ENCODE measurements around the gene KLK2.
"Not testable (repeated sequence)": the region's sequence is repeated elsewhere in the genome, so short reads cannot be mapped to it uniquely, and the experiment has no call there.

Gene KLK2

DNA sequence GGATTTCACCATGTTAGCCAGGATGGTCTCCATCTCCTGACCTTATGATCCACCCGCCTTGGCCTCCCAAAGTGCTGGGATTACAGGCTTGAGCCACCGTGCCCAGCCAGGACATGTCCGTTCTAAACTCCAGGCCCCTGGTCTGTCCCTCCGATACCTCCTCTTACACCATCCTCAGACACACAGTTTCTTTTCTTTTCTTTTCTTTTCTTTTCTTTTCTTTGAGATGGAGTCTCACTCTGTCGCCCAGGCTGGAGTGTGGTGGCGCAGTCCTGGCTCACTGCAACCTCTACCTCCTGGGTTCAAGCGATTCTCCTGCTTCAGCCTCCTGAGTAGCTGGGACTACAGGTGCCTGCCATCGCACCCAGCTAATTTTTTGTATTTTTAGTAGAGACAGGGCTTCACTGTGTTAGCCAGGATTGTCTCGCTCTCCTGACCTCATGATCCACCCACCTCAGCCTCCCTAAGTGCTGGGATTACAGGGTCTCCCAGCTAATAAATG lies 22.9 kb downstream of the KLK2 start:
- DNase-seq = not testable (repeated sequence)

DNA sequence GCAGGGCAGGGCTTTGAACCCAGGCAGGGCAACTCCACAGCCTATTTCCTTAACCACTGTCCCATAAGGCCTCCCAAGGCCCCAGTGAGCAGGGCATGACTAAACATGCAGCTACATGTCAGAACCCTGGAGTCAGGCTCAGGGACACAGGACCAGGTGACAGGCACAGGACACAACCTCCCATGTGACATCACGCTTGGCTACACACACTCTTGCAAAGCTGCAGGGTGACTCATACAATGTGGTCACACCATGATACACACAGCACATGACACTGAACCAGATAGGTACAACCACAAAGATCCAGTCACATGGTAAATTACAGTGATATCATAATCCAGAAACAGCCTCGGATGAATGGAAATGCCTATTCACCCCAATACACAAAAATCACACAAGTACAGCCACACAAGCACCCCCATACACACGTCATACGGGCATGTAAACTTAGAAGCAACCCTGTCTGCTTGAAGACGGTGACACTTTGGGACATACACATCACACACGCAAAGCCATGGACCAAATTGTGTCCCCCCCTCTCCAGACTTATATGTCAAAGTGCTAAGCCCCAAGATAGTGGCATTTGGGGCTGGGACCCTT lies 23.5 kb downstream of the KLK2 start:
- no peak for DNase-seq

DNA sequence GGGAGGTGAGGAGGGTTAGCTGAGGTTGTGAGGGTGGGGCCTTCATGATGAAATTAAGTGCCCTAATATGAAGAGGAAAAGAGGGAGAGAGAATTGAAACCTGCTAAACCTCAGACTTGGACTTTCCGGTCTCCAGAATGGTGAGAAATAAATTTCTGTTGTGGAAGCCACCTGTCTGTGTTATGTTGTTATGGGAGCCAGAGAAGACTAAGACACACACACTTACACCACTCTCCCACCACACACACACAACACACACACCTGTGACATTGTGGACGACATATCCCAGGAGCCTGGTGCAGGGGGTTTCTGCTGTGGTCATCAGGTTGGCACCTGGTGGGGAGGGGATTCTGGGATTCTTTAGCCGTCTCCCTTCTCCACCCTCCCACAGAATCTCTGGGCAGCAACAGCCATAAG lies 24.0 kb downstream of the KLK2 start:
- no peak for DNase-seq

DNA sequence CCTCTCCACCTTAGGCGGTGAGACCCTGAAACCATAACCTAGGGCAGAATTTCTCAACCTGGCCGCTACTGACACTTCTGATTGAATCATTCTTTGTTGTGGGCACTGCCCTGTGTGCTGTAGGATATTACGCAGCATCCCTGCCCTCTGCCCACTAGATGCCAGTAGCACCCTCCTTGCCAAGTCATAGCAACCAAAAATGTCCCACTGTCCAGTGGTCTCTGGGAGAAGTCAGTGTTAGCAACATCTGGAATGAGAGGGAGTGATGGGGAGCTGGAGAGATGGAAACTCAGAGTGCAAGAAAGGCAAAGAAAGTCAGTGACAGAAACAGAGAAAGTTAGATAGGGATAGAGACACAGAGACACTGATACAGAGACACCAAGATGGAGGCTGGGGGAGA lies 24.4 kb downstream of the KLK2 start:
- no peak for DNase-seq

DNA sequence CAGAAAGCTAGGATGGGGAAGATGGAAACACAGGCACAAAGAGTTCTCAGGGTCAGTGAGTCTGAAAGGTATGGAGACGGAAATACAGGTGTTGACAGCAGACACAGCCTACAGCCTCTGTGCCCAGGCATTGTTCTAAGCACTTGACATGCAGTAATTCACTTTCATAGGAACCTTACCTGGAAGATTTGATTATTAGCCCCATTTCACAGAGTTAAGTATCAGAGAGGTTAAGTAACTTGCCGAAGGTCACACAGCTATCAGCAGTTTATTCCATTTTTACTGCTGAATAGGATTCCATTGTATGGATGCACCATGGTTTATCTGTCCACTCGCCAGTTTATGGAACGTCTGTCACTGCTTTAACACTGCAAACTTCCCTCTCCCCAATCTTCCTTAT lies 24.8 kb downstream of the KLK2 start:
- DNase-seq = no peak

DNA sequence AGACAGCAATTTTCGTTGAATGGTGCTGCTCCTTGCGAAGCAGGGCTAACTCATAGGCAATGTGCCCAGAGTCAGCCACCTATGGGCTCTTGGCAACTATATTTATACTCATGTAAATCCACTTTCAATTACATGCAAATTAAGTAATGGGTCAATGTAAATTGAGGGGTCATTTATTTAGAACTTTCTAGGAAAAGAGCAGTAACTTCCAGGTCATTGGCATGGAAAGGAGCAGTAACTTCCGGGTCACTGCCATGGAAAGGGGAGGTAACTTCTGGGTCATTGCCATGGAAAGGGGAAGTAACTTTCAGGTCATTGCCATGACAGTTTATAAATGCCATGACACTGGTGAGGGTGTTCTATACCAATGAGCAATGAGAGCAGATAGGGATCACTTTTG lies 26.3 kb downstream of the KLK2 start:
- DNase-seq = no peak

DNA sequence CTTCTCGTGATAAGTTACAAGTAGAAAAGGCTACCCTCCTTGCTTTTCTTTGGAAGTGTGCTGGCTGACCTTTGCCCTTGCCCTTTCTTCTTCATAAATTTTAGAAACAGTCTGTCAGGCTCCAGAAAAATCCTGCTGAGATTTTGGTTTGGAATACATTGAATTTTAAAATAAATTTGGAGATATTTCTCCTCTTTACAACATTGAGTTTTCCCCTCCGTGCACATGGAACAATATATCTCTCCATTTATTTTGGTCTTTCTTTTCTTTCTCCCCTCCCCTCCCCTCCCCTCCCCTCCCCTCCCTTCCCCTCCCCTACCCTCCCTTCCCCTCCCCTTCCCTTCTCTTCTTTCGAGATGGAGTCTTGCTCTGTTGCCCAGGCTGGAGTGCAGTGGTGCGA lies 29.4 kb downstream of the KLK2 start:
- DNase-seq = no peak

DNA sequence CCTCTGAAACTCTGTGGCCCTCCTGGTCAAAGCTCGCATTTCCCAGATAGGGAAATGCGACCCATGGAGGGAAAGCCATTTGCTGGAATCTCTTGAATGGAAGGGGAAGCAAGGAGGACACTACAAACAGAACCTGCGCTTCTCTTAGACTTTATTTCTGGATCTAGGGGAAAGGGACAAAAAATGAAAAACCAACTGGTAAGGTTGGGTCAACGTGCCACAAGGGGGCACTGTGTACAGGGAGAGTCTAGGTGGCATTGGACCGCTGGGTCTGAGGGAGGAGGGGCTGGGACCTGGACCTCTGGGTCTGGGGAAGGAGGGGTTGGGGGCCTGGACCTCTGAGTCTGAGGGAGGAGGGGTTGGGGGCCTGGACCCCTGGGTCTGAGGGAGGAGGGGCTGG lies 33.0 kb downstream of the KLK2 start:
- DNase-seq = peak; percentile 13

DNA sequence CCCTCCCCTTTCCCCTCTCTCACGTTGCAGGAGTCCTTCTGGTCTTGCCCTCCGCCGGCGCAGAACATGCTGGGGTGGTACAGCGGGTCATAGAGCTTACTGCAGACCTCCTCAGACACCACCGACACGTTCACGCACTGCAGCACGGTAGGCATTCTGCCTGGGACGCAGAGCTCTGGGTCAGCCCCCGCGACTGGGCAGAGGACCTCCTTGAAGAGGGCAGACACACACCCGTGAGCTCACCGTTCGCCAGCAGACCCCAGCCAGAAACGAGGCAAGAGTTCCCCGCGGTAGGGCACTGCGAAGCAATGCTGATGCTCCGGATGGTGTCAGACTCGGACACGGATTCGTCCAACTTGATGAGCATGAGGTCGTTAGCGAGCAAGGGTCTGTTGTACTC lies 35.1 kb downstream of the KLK2 start:
- no peak for DNase-seq

DNA sequence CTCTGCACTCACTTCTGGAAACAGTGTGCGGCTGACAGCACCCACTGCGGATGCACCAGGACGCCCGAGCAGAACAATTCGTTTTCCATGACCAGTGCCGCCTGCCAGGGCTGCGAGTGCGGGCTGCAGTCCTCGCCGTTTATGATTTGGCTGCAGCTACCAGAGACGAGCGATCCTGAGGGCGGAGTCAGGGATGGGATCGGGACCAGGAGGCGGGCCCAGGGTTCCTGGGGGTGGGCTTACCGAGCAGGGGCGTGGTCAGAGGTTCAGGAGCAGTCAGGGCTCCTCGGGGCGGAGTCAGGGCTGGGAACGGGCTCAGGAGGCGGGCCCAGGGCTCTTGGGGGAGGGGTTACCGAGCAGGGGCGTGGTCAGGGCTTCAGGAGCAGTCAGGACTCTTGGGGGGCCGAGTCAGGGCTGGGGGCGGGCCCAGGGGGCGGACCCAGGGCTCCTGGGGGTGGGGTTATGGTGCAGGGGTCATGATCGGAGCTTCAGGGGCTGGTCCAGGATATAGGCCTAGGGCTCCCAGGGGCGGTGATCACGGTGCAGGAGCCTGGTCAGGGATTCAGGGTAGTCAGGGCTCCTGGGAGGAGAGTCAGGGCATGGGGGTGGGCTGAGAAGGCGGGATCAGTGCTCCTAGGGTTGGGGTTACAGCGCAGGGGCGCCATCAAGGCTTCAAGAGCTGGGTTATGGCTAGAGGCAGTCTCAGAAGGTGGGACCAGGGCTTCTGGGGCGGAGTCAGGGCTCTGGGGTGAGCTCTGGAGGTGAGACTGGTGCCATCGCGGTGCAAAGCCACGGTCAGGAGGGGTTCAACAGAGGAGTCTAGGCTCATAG lies 36.2 kb downstream of the KLK2 start:
- no peak for DNase-seq

DNA sequence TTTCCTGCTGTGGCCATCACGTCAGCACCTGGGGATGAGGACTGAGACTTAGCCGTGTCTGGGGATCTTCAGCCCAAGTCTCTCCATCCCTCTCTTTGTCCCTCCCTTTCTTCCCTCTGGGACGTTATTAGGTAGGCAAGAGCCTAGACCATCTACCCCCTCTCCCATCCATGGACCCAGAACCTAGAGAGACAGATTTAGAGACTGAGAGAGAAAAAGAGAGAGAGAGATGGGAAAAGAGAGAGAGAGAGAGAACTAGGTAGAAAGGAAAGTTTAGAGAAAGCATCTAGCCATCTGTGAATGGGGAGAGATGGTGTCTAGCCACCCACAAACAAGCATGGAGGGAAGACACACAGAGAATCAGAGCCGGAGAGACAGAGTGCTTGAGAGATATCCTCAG lies 37.5 kb downstream of the KLK2 start:
- DNase-seq = no peak

DNA sequence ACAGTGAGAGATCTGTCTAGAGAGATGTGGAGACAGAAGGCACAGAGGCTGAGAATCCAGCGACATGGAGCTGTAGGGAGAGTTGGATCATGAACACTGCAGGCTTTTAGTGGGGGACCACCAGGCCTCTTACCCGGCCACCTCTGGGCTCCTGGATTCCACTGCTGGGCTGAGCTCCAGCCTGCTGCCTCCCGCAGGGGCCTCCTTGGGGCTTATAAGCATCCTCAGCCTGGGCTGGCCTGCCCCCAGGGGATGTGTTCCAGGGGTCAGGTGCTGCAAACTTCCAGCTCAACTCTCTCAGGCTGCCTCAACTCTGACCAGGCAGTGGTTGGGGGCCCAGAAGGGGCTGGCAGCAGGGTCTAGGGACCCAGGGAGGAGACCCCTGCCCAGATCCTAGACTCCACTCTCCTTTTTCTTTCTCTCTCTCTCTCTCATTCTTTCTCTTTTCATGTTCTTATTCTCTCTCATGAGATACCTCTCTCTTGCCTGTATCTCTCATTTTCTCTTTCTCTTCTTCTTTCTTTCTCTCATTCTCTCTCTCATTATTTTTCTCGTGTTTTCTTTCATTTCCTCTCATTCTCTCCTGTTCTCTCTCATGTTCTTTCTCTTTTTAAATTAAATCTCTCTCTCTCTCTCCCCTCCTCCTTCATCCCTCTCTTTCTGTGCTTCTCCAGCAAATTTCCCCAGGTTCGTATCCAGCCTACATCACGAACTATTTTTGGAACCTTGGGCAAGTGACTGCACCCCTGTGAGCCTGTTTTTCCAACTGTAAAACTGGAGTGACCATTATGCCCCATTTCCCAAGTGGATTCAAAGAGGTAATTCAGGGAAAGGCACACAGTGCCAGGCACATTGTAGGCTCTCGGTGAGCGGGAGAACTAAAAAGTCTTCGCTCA lies 38.2 kb downstream of the KLK2 start, which contains the start of gene KLK4:
Gene KLK4, minus strand, starts transcription at position 190 of the 896 bp plus-strand sequence. CDS start 657 bp downstream, outside the sequence.
- DNase-seq = no peak

DNA sequence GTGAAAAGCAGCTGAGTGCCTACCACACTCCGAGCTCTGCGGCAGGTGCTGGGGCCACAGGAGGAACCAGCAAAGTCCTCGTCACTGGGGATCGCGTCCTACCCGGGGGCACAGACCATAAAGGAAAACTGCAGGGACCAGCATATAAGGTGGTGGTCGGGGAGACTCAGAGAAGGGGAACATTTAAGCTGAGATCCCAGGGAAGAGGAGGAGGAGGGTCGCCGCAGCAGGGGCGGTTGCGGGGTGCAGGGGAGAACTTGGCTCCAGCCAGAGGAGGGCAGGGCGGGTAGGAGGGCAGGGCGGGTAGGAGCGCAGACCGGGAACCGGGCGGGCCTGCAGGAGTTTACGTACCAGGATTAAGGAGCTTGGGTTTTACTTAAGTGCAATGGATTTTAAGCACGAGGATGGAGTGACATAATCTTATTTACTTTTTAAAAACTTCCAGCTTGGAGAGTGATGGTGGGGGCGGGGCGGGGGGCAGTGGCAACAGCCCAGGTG lies 38.9 kb downstream of the KLK2 start:
- DNase-seq = no peak

DNA sequence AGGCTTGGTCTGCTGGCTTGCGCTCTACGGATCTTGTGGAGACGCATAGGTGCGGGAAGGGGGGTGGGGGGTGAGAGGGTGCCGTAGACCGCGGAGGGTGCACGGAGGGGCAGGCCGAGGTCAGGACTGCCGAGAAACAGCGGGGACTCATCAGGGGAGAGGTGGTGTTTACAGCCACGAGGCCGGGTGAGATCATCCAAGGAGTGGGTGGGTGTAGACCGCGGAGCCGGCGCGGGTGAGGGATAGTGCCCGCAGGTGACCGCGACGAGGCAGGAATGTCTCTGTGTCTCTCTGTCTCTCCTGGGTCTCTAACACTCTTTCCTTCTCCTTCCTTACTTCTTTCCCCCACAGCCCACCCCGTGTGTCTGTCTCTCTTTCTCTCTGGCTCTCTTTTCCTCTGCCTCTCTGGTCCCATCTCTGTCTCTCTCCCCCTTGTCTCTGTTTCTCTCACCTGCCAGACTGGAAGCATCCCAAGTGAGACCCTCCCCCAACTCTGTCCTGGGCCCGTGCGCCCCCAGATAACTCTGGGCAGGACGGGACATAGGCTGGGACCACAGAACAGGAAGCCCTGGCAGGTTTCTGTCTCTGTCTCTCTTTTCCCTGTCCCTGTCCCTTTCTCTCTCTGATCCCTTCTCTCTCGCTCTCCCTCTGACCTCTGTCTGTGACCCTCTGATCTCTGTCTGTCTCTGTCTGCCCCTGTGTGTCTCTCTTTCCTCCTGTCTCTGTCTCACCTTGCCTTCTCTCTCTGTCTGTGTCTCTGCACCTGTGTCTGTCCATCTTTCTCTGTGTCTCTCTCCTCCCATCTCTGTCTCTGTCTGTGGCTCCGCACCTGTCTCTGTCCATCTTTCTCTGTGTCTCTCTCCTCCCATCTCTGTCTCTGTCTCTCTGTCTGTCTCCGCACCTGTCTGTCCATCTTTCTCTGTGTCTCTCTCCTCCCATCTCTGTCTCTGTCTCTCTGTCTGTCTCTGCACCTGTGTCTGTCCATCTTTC lies 39.8 kb downstream of the KLK2 start:
- DNase-seq = no peak

DNA sequence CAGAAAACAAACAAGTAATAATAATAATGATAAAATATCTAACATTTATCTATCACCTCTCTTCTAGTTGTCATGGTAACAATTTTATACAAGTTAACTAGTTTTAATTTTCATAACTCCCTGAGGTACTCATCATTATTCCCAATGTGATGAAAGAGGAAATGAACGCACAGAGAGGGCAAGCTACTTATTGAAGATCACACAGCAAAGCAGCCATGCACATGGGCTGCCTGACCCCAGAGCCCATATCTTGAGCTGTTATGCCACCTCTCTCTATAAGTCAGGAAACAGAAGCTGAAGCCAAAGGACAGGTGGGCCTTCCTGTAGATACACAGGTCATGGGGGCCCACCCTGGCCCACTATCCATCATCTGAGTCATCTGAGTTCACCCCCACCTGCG lies 42.8 kb downstream of the KLK2 start:
- DNase-seq = no peak

DNA sequence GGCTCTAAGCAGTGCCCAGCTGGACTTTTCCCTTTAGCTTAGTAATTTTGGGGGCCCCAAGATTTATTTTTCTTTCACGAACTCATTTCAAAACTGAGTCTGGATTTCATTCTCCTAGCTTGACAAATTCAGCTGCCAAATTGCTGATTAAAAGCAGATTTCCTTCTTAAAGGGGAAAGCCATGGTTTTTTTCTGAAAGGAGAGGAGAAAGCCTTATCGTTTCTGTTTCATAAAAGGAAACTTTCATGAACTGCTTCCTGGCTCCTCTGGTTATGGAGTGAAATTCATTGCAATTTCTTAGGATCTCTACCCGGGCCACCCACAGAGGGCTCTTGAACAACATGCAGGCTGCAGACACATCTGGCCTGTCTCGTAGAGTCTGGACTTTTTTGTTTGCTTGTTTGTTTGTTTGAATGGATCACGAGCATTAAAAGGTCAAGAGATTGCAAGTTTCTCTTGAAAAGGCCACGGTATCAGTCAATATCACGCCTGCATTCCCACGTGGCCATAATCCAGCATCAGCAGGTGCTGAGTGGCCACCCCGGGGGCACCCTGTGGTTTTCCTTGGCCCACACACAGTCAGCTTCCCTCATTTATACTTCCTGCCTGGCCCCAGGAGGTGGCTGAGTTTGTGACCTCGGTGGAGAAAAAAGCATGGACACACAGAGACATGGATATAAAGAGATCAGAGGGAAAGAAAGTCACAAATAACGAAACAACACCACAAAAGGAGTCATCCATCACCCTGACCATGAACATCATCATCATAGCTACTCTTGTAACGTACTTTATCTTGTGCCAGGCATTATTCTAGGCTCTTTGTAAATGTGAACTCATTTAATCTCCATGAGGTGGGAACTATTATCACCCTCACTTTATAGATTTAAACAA lies 48.4 kb downstream of the KLK2 start:
- no peak for DNase-seq

DNA sequence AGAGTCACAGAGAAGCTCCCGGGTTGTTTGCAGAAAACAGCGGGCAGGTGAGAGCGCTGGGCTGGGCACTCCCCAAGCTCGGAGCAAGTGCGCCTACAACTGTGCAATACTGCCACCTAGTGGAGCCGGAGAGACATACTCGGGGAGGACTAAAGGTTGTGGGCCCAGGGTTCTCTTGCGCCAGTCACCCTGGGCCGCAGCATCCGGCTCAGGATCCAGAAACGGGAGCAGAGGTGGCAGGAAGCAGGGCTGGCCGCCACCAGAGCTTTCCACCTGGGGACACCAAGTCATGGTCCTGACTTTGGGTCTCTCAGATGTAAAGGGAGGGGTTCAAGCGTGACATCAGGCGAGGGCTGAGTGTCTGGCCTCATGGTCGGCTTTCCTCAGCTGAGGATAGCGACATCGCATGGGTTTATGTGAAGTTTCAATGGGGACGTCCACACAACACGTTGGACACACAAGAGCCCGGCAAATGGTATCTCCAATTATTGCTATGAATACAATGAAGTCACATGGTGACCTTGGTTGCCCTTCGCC lies 49.1 kb downstream of the KLK2 start:
- peak; percentile 58 for DNase-seq

DNA sequence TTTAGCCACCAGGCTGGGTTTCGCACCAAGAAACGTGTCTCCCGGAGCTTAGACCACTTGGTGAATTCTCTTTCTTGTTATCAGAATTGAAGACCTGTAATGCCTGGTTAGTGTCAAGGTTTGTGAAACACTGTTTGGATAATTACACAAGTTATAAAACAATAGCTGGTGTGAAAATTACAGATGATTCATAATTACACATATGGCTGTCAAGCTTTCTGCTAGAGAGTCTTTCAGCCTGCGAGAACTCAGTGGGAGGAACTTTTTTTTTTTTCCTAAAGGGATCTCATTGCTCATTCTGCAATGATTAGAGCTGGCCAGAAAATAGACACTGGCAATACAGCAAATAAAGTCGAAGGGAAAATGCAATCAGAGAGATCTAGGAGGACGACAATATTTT lies 51.3 kb downstream of the KLK2 start:
- DNase-seq = no peak

DNA sequence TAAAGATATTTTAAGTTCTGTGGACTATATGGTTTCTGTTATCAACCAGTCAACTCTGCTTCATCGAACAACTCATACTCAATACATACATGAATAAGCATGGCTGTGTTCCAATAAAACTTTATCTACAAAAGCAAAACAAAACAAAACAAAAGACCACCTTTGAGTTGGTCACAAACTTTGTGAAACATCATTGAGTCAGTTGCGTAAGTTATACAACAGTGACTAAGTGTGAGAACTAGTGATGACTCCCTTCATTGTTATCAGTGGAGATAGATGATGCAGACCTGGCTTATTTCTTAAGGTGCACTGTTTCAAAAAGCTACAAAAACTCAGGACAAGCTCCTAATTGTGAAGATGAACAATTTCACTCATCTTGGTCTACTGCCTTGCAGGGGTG lies 52.5 kb downstream of the KLK2 start:
- no peak for DNase-seq

DNA sequence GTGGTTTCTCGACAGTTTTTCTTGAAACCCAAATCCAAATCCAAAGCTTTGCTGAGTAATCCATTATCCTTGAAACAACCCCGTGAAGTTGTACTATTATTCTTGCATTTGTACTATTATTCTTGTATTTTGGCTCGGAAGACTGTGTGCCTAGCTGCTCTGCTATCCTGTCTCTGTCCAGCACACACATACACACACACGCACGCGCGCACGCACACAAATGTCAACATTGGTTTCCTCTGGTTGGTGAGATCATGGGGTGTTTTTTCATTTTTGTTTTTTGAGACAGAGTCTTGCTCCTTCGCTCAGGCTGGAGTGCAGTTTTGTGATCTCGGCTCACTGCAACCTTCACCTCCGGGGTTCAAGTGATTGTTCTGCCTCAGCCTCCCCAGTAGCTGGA lies 52.9 kb downstream of the KLK2 start:
- DNase-seq = no peak

DNA sequence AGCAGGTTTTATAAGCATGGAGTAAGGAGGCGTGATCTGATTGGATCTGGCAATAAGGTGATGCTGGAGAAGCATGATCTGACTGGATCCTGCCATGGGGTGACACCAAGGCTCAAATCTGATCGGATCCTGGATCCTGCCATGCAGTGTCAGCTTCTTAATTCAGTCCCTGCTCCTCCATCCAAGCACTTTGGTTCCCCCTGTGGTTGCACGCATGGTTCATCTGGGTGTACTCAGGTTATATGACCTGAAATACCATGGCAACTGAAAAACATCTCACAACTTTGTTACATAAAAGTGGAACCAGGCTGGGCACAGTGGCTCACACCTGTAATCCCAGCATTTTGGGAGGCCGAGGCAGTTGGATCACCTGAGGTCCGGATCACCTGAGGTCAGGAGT lies 55.6 kb downstream of the KLK2 start:
- DNase-seq = no peak

Measured in stimulated activated naive CD4-positive, alpha-beta T cell treated with Interleukin-2 at 50 U/mL for 16 hours (primary cell).